ENCODE data around the gene SEMA7A. TPM values are rescaled to one million over a fixed set of nuclear protein-coding genes. Genes with fewer than 3 reads are reported as not detected.

Gene SEMA7A
- total RNA-seq, 1 donor from 2014 or later: 0.51 TPM

GRCh38 chr15:74423431-74424257 lies 10.1 kb downstream of the SEMA7A start:
- no peaks in the 10 kb centered on the region for H3K27me3 Mint-ChIP-seq (ENCODE audit: unreplicated experiment)
- H3K4me1 Mint-ChIP-seq (ENCODE audit: unreplicated experiment): peaks cover 25% of the 10 kb centered on the region
- no peaks in the 10 kb centered on the region for H3K9me3 Mint-ChIP-seq (ENCODE audit: unreplicated experiment)
- no peaks in the 10 kb centered on the region for H3K36me3 Mint-ChIP-seq (ENCODE audit: unreplicated experiment)
- no peak overlapping the region for H3K4me3 Mint-ChIP-seq (ENCODE audit: unreplicated experiment)
- no peak overlapping the region for H3K27ac Mint-ChIP-seq (ENCODE audit: unreplicated experiment)
- DNase-seq (ENCODE audit: extremely low spot score, unreplicated experiment): no peak
- TF ChIP-seq CTCF (IDR thresholded peaks at IDR 0.05): no peak

GRCh38 chr15:74422652-74423430 lies 10.9 kb downstream of the SEMA7A start:
- Mint-ChIP-seq H3K4me1 (ENCODE audit: unreplicated experiment) (peaks cover 25% of the 10 kb centered on the region), H3K36me3 (ENCODE audit: unreplicated experiment) (no peaks in the 10 kb centered on the region), H3K27ac (ENCODE audit: unreplicated experiment) (peak overlapping the region; percentile 71), H3K27me3 (ENCODE audit: unreplicated experiment) (no peaks in the 10 kb centered on the region), H3K9me3 (ENCODE audit: unreplicated experiment) (no peaks in the 10 kb centered on the region), H3K4me3 (ENCODE audit: unreplicated experiment) (no peak overlapping the region)
- no peak for DNase-seq (ENCODE audit: extremely low spot score, unreplicated experiment)
- TF ChIP-seq CTCF (IDR thresholded peaks at IDR 0.05): no peak

- Mint-ChIP-seq H3K27ac (ENCODE audit: unreplicated experiment) (peak overlapping the region; percentile 71), H3K4me1 (ENCODE audit: unreplicated experiment) (peaks cover 25% of the 10 kb centered on the region), H3K27me3 (ENCODE audit: unreplicated experiment) (no peaks in the 10 kb centered on the region), H3K36me3 (ENCODE audit: unreplicated experiment) (no peaks in the 10 kb centered on the region), H3K4me3 (ENCODE audit: unreplicated experiment) (no peak overlapping the region), H3K9me3 (ENCODE audit: unreplicated experiment) (no peaks in the 10 kb centered on the region)
- TF ChIP-seq CTCF (IDR thresholded peaks at IDR 0.05): no peak
- DNase-seq (ENCODE audit: extremely low spot score, unreplicated experiment): no peak
Observed at GRCh38 chr15:74422265-74422651, 11.5 kb downstream of the SEMA7A start.

- no peak overlapping the region for H3K27ac Mint-ChIP-seq (ENCODE audit: unreplicated experiment)
- no peaks in the 10 kb centered on the region for H3K36me3 Mint-ChIP-seq (ENCODE audit: unreplicated experiment)
- H3K4me3 Mint-ChIP-seq (ENCODE audit: unreplicated experiment): no peak overlapping the region
- no peak for TF ChIP-seq CTCF (IDR thresholded peaks at IDR 0.05)
- H3K9me3 Mint-ChIP-seq (ENCODE audit: unreplicated experiment): no peaks in the 10 kb centered on the region
- peaks cover 25% of the 10 kb centered on the region for H3K4me1 Mint-ChIP-seq (ENCODE audit: unreplicated experiment)
- H3K27me3 Mint-ChIP-seq (ENCODE audit: unreplicated experiment): no peaks in the 10 kb centered on the region
- DNase-seq (ENCODE audit: extremely low spot score, unreplicated experiment): no peak
Observed at GRCh38 chr15:74421302-74422245, 12.2 kb downstream of the SEMA7A start.

Measured in osteocyte (in vitro differentiated cells).